K562 treated with DMSO at 1 percent for 4 hours (cell line): ENCODE results near the gene SLC26A9. TPM values are rescaled to one million over a fixed set of nuclear protein-coding genes. Genes with fewer than 3 reads are reported as not detected.

Experiments
- total RNA-seq: library from RNA; unstranded; fragments of 300-600 nt; gene quantifications from 2 replicates; pipeline ENCODE4 v1.2.3, GENCODE V29; 2022; ENCODE audit not compliant: insufficient read depth

SLC26A9 gene, protein sequence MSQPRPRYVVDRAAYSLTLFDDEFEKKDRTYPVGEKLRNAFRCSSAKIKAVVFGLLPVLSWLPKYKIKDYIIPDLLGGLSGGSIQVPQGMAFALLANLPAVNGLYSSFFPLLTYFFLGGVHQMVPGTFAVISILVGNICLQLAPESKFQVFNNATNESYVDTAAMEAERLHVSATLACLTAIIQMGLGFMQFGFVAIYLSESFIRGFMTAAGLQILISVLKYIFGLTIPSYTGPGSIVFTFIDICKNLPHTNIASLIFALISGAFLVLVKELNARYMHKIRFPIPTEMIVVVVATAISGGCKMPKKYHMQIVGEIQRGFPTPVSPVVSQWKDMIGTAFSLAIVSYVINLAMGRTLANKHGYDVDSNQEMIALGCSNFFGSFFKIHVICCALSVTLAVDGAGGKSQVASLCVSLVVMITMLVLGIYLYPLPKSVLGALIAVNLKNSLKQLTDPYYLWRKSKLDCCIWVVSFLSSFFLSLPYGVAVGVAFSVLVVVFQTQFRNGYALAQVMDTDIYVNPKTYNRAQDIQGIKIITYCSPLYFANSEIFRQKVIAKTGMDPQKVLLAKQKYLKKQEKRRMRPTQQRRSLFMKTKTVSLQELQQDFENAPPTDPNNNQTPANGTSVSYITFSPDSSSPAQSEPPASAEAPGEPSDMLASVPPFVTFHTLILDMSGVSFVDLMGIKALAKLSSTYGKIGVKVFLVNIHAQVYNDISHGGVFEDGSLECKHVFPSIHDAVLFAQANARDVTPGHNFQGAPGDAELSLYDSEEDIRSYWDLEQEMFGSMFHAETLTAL
- not detected in 2 replicates for total RNA-seq

DNA sequence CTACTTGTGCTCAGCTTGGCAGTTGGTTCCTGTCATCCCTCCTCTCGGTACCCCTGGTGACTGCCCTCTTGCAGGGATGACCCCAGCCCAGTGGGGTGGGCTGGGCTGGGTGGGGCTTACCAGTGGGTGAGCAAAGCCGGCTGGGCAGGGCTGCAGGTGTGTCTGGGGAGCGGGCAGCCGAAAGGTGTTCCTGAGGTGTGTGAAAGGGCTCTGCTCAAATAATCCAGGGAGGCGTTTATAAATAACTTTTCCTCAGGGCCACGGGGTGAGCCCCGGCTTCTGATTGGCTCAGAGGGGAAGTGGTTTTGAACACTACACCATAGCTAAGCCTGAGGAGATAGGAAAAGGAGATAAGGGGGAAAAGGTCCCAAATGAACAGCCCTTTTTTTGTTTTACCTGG is at the start of gene SLC26A9:
Gene SLC26A9 (minus strand): TSS at position 212 of the 400 bp plus-strand sequence. CDS start 7,636 bp downstream, outside the sequence.

Other genes with a start within 250 kb of the SLC26A9 start
- gene NUCKS1, start 193.3 kb downstream of the SLC26A9 start, total RNA-seq = 190 and 427 TPM in 2 replicates
- 9.2 and 13.8 TPM in 2 replicates for gene RAB29, start 168.0 kb downstream of the SLC26A9 start, total RNA-seq
- 6.0 and 9.0 TPM in 2 replicates for gene SLC41A1, start 130.3 kb downstream of the SLC26A9 start, total RNA-seq
- not detected in 2 replicates for gene PM20D1, start 93.3 kb downstream of the SLC26A9 start, total RNA-seq
- not detected in 2 replicates for gene RAB7B, start 59.9 kb upstream of the SLC26A9 start, total RNA-seq
- not detected in 2 replicates for gene CTSE, start 80.4 kb upstream of the SLC26A9 start, total RNA-seq
- not detected in 2 replicates for gene RHEX, start 109.7 kb upstream of the SLC26A9 start, total RNA-seq
- not detected in 2 replicates for gene AVPR1B, start 173.9 kb upstream of the SLC26A9 start, total RNA-seq